Spinal cord (tissue), 10 donors: ENCODE data around the gene ARHGAP26. TPM values are rescaled to one million over a fixed set of nuclear protein-coding genes. Genes with fewer than 3 reads are reported as not detected.

Source experiments
- DNase-seq, 6 donors: peaks; one replicate each; pipeline versions ENCODE4 v3.0.0 to v3.0.0-alpha.2; 2013 to 2015; ENCODE audit warnings: low spot score in 6 of 6, low read depth in 4 of 6
- H3K27ac ChIP-seq: one replicate; pipeline ENCODE4 v1.5.1; 2013; ENCODE audit warnings: low read depth, low read length, control low read depth
- H3K27me3 ChIP-seq: one replicate; pipeline ENCODE4 v1.6.1; 2013; ENCODE audit warnings: low read length; ENCODE audit not compliant: control insufficient read depth, insufficient read depth
- H3K36me3 ChIP-seq: one replicate; pipeline ENCODE4 v1.6.1; 2013; ENCODE audit warnings: low read length; ENCODE audit not compliant: control insufficient read depth, insufficient read depth
- H3K4me1 ChIP-seq: one replicate; pipeline ENCODE4 v1.6.1; 2013; ENCODE audit warnings: low read length; ENCODE audit not compliant: control insufficient read depth, insufficient read depth
- H3K4me3 ChIP-seq: one replicate; pipeline ENCODE4 v1.5.1; 2013; ENCODE audit warnings: low read depth, low read length, control low read depth
- H3K9me3 ChIP-seq: one replicate; pipeline ENCODE4 v1.6.1; 2013; ENCODE audit warnings: low read length; ENCODE audit not compliant: control insufficient read depth, insufficient read depth
- WGBS: methylation state at CpG from one replicate; pipeline ENCODE4 v1.1.5; 2013; ENCODE audit warnings: missing lambda C conversion rate; ENCODE audit not compliant: insufficient coverage; 5-methylcytosine and 5-hydroxymethylcytosine counted together
- polyA plus RNA-seq, 2 donors: library from polyadenylated mRNA; unstranded; fragments of 120-200 nt; gene quantifications; one replicate each; pipeline ENCODE4 v1.2.1, GENCODE V29; 2013; ENCODE audit not compliant: insufficient read length in 2 of 2
- total RNA-seq, 2 donors: library from RNA; depleted of rRNA in 1 of 2; stranded (reverse); fragments of 120-200 nt in 1 of 2; fragments of >200 nt in 1 of 2; gene quantifications; one replicate each; pipeline versions ENCODE4 v1.2.3 to v1.2.4, GENCODE V29; 2013 to 2014
- donor health status: healthy.

Gene ARHGAP26
- total and polyA plus RNA-seq, 4 donors = 21.9 to 39.7 (median 22.4) TPM

DNA sequence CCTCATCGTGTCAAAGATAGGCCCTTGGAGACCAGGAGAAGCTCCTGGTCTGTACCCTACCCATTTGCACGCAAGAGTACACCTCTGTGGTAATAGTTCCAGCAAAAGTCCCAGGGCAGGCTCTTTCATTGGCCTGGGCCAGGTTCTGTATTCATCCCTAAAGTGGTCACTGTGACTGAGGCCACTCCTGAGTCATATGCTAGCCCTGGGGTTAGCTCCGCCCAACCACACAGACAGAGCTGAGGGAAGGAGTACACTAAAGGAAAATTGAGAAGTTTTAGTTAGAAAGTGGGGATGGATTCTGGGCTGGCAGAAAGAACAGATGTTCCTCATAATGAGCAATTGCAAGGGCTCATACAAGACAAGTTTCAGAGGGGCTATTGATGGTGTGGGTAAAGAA lies 206.7 kb downstream of the ARHGAP26 start:
- Histone ChIP-seq H3K4me1 (peaks cover 10% of the 10 kb centered on the region), H3K4me3 (no peak overlapping the region), H3K9me3 (no peaks in the 10 kb centered on the region), H3K36me3 (no peaks in the 10 kb centered on the region), H3K27ac (no peak overlapping the region), H3K27me3 (no peaks in the 10 kb centered on the region)
- 100% methylated on average over 3 of the region's 3 CpGs for WGBS
- no peak for DNase-seq

DNA sequence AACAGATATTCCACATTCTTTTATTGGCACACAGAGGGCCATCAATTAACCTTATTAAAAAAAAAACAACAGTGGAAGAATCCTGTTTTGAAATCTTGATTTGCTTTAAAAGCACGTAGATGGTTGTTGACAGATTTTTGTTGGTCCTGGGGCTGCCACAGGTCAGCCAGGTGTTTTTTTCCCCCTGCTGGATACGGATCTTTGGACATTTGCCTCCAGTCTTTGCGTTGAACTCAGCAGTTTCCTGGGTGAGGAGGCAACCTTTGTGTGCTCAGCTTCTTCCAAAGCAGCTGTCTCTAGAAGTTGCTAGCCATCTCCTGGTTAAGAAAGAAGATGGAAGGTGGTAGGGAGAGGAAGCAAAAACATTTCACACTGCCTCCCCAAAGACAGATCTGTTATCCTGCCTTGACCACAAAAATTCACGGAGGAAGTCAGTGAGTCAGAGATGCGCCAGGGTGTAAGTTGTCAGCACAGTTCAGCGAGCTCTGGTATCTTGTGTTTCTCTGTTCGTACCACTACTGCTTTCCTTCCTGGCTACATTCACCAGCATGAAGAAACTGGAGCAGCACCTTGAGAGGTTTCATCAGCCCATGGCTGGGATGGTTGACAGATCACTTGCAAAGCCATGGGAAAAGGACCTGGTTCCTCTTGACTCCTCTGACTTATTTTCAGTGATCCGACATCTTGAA lies 207.3 kb downstream of the ARHGAP26 start:
- H3K27ac ChIP-seq = no peak overlapping the region
- 84% methylated on average over 8 of the region's 8 CpGs for WGBS

DNA sequence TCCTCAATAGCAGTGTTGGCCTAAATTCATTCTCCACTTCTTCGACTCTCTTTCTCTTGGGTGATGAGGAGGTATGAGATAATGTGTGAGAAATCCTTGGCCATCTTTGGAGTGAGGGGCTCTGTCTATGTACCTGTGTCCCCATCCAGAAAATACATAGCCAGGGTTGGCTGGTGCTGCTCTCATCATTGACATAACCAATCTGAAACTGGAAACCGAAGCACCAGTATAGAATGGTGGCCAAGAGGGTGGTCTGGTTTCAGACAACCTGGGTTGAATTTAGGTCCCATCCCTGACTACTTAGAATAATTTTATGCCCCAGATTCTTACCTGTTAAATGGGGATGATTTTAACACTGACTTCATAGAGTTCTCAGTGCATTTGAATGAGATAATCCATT lies 208.1 kb downstream of the ARHGAP26 start:
- Histone ChIP-seq H3K27ac (no peak overlapping the region), H3K4me1 (peaks cover 19% of the 10 kb centered on the region), H3K36me3 (no peaks in the 10 kb centered on the region), H3K27me3 (no peaks in the 10 kb centered on the region), H3K4me3 (no peak overlapping the region), H3K9me3 (no peaks in the 10 kb centered on the region)
- no CpG with 5 or more reads among the region's 2 CpGs for WGBS
- no peak for DNase-seq

More for the DNA sequence above, 207.3 kb downstream of the ARHGAP26 start:
- Histone ChIP-seq H3K9me3 (no peaks in the 10 kb centered on the region), H3K4me3 (no peak overlapping the region), H3K27me3 (no peaks in the 10 kb centered on the region), H3K4me1 (peaks cover 13% of the 10 kb centered on the region), H3K36me3 (no peaks in the 10 kb centered on the region)
- DNase-seq = no peak

DNA sequence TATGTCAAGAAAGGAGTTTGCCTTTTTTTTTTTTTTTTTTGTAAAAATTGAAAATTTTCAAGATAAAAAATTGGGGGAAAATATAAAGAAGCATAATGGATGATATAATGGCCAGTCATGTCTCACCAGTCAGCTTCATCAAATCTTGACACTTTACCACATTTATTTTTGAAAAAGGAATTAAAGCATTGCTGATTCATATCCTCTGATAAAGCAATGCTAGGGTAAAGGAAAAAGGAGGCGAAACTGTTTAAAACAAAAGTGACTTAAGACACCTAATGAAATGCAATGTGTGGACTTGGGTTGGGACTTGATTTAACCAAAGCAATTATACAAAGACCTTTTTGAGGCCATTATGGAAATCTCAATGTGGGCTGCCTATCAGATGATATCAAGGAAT lies 208.5 kb downstream of the ARHGAP26 start:
- Histone ChIP-seq H3K36me3 (no peaks in the 10 kb centered on the region), H3K4me3 (no peak overlapping the region), H3K9me3 (no peaks in the 10 kb centered on the region), H3K27ac (no peak overlapping the region), H3K4me1 (peaks cover 19% of the 10 kb centered on the region), H3K27me3 (no peaks in the 10 kb centered on the region)
- no CpG with 5 or more reads among the region's 1 CpG for WGBS
- no peak for DNase-seq

DNA sequence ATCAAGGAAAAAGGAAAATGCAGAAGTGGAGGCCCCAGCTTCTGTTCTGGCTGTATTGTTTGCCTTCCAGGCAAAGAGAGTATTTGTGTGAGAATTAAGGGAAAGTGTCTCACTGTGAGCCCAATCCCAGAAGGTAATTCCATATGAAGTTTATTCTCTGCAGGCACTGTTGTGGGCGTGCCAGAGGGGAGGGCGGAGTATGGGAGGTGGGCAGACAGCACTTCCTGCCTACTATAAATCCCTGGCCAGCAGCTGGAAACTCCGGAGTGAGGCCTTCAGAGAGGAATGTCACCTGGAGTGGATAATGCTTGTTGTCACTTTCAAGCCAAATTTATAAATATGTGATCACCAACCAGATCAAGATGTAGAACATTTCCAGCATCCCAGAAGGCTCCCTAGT lies 209.5 kb downstream of the ARHGAP26 start:
- Histone ChIP-seq H3K4me3 (no peak overlapping the region), H3K36me3 (no peaks in the 10 kb centered on the region), H3K27ac (no peak overlapping the region), H3K27me3 (no peaks in the 10 kb centered on the region), H3K4me1 (peaks cover 19% of the 10 kb centered on the region), H3K9me3 (no peaks in the 10 kb centered on the region)
- WGBS = no CpG with 5 or more reads among the region's 3 CpGs
- no peak for DNase-seq

DNA sequence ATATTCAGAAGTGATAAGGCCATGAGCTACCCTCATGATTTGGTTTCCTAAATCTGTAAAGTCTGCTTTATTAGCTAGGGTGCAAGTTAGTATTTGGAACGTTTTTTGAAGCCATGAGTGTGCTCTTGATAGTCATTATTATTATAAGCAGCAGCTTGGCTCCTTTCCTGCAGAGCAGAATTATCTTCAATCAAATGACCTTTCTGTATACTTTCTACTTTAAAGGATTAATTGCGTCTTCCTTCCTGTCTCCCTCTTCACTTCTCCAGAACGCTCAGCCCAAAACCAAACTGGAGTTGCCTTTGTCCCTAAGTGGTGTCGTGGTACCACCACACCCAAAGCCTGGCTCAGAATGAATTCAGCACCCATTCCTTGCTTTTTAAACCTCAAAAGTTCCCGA lies 211.3 kb downstream of the ARHGAP26 start:
- peak overlapping the region; percentile 79 for H3K27ac ChIP-seq
- H3K4me3 ChIP-seq = no peak overlapping the region
- H3K36me3 ChIP-seq = no peaks in the 10 kb centered on the region
- H3K4me1 ChIP-seq = peaks cover 19% of the 10 kb centered on the region
- H3K27me3 ChIP-seq = no peaks in the 10 kb centered on the region
- DNase-seq = no peak
- WGBS = 22% methylated on average over 3 of the region's 5 CpGs
- no peaks in the 10 kb centered on the region for H3K9me3 ChIP-seq

DNA sequence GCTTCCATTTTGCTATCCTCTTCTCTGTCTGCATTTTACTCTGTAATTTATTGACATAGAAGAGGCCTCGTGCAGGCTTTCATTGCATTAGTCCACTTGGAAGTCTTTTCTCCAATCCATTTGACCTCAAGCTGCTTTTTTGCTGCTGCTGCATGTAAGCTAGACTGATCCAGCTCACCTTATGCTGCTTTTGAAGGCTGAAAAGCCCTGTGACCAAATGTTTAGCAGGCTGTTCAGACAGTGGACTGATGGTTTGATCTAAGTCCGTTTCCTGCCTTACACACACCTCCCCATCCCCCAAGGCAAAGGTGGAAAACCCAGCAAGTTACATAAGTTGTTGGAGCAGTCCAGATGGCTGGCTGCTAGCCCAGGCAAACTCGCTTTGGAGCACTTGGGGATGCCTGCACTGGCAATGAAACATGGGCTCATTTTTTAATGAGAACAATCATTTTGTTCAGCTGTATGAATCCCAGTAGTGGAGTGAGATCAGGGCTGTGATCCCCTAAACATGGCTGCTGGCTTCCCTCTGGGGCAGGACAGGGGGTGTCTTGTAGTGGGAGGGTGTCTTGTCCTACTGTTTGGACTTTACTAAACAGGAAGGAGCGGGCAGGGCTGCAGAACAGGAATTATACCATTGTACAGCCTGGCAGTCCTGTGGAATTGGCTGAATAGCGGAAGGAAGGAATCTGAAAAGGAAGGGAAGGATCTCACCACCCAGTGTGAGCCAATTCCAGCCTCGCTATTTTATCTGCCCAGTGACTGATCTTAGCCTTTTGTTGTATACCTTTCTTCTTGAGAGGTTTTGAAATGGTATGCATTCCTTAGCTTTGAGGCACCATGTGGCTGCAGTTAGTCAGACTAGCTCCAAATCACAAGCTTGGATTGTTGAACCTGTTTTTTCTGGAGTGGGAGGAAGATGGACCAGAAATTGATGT lies 212.0 kb downstream of the ARHGAP26 start:
- WGBS = 30% methylated on average over 6 of the region's 6 CpGs
- Histone ChIP-seq H3K9me3 (no peaks in the 10 kb centered on the region), H3K4me1 (peaks cover 19% of the 10 kb centered on the region), H3K36me3 (no peaks in the 10 kb centered on the region), H3K4me3 (no peak overlapping the region), H3K27me3 (no peaks in the 10 kb centered on the region), H3K27ac (peak overlapping the region; percentile 79)
- DNase-seq = peak in 5 of 6 donors; percentile 27 to 85 (median 39)

DNA sequence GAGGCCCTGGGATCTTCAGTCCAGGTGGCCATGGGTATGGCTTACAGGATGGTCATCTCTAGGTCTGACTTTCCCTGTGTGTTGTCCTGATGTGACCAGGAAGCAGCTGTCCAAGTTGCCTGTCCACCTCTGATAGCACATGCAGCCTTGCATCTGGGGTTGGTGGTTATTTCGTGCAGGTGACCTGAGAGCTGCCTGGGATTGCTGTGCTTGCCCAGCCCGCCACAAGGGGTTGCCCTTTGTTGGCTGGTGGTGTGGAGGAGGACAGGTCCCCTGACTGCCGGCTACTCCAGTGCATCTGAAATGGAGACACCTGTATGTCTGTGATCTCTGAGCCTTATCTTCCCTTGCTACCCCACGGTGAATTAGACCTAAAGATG lies 212.6 kb downstream of the ARHGAP26 start:
- H3K27ac ChIP-seq = peak overlapping the region; percentile 79

DNA sequence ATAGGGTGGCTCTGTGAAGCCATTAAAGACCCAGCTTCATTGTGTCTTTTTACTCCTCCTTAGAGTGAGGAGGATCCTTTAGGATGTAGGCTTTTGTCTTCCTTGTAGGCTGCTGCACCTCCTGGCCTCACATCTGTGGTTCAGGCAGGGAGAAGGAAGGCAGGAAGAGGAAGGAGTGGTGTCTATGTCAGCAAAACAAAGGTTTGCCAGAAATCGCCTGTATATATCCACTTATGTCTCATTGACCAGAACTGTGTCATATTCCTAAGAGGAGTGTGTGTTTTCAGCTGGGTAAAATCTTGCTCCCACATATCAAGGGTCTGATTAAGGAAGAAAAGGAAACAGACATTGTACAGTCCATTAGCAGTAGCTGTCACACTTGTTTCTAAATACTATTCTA lies 213.8 kb downstream of the ARHGAP26 start:
- no peaks in the 10 kb centered on the region for H3K9me3 ChIP-seq
- H3K4me3 ChIP-seq = no peak overlapping the region
- H3K27me3 ChIP-seq = no peaks in the 10 kb centered on the region
- H3K27ac ChIP-seq = no peak overlapping the region
- H3K4me1 ChIP-seq = peaks cover 19% of the 10 kb centered on the region
- no CpG with 5 or more reads among the region's 1 CpG for WGBS
- no peaks in the 10 kb centered on the region for H3K36me3 ChIP-seq
- no peak for DNase-seq

More for the DNA sequence above, 212.6 kb downstream of the ARHGAP26 start:
- no peaks in the 10 kb centered on the region for H3K9me3 ChIP-seq
- 98% methylated on average over 4 of the region's 4 CpGs for WGBS
- H3K4me1 ChIP-seq = peaks cover 19% of the 10 kb centered on the region
- H3K36me3 ChIP-seq = no peaks in the 10 kb centered on the region
- no peak overlapping the region for H3K4me3 ChIP-seq
- H3K27me3 ChIP-seq = no peaks in the 10 kb centered on the region
- DNase-seq = no peak
